ENCODE results near the gene BMPER. TPM values are rescaled to one million over a fixed set of nuclear protein-coding genes. Genes with fewer than 3 reads are reported as not detected.

Gene BMPER
- total and polyA plus RNA-seq, 10 of the 15 experiments (the other 5 are each of a cell fraction or from before 2014, with no cell fraction given): 0.02 to 0.08 TPM; not detected in 8

GRCh38 chr7:34096777-34097176 is 191.4 kb downstream of the BMPER start:
- H3K9ac ChIP-seq (ENCODE audit: control insufficient read depth, insufficient read depth, low read length): no peak overlapping the region
- CTCF ChIA-PET: no interaction called here
- TF ChIP-seq ZNF592 (IDR thresholded peaks at IDR 0.05): no peak
- TF ChIP-seq JUNB (IDR thresholded peaks at IDR 0.05): no peak
- TF ChIP-seq TCF7 (IDR thresholded peaks at IDR 0.05; ENCODE audit: borderline replicate concordance): no peak
- TF ChIP-seq USF1 (IDR thresholded peaks at IDR 0.05; ENCODE audit: borderline replicate concordance, extremely low read length, insufficient read depth, low read depth, low read length): no peak
- no peak for TF ChIP-seq JUND (IDR thresholded peaks at IDR 0.05; ENCODE audit: low read depth, low read length)
- TF ChIP-seq IKZF2 (IDR thresholded peaks at IDR 0.05): no peak
- TF ChIP-seq CHD1 (IDR thresholded peaks at IDR 0.05; ENCODE audit: low read depth, low read length): no peak
- TF ChIP-seq CREM (IDR thresholded peaks at IDR 0.05; ENCODE audit: low read depth): no peak
- TF ChIP-seq CEBPZ (IDR thresholded peaks at IDR 0.05; ENCODE audit: low read depth, low read length): no peak
- no peak for TF ChIP-seq ZNF24 (IDR thresholded peaks at IDR 0.05)
- no peak for TF ChIP-seq ZZZ3 (IDR thresholded peaks at IDR 0.05; ENCODE audit: control insufficient read depth, insufficient read length, low read depth)
- no peak for TF ChIP-seq TBL1XR1 (IDR thresholded peaks at IDR 0.05; ENCODE audit: low read depth, low read length)
- DNase-seq (ENCODE audit: low read depth, low spot score): no peak
- in situ Hi-C loops (cut with MboI) (no loop called here), intact Hi-C loops (cut with micrococcal nuclease; ENCODE audit: unreplicated experiment) (no loop called here)
- no peaks in the 10 kb centered on the region for H4K20me1 ChIP-seq (ENCODE audit: control insufficient read depth, insufficient read depth)
- no peaks in the 10 kb centered on the region for H3K4me1 ChIP-seq (ENCODE audit: control insufficient read depth, insufficient read depth, low read length)
- H3K4me2 ChIP-seq (ENCODE audit: control insufficient read depth, insufficient read depth): no peak overlapping the region
- no peak overlapping the region for H3K4me3 ChIP-seq
- no peaks in the 10 kb centered on the region for H3K9me3 ChIP-seq (replicated peaks; ENCODE audit: control insufficient read depth, insufficient read depth, low read length)
- POLR2A ChIA-PET: no interaction called here
- RAD21 ChIA-PET (ENCODE audit: unreplicated experiment): no interaction called here
- H3K79me2 ChIP-seq (ENCODE audit: control insufficient read depth, insufficient read depth, low read length): no peaks in the 10 kb centered on the region
- H3K27me3 ChIP-seq (replicated peaks in 1 of 2; ENCODE audit: control insufficient read depth in 2 of 2, insufficient read depth in 2 of 2, low read length in 1 of 2): no peaks in the 10 kb centered on the region; a peak in 1 of 4 replicates
- SMC1A ChIA-PET (ENCODE audit: uncharacterized antibody, unreplicated experiment): no interaction called here
- H2AFZ ChIP-seq (ENCODE audit: control insufficient read depth, low read depth, low read length): no peak overlapping the region
- H3K36me3 ChIP-seq (ENCODE audit: control insufficient read depth in 2 of 2, insufficient read depth in 2 of 2, low read length in 1 of 2): no peaks in the 10 kb centered on the region
- BruUV-seq (replicated peaks): no TSS peak
- WGBS (ENCODE audit: insufficient coverage, insufficient replicate concordance, low lambda C conversion rate, missing lambda C conversion rate): 0% methylated on average over 2 of the region's 2 CpGs
- no peak overlapping the region for H3K27ac ChIP-seq (ENCODE audit: control insufficient read depth, insufficient read depth)
- no peak for ATAC-seq
- no peak for FAIRE-seq
